ENCODE measurements around the gene LPIN2. TPM values are rescaled to one million over a fixed set of nuclear protein-coding genes. Genes with fewer than 3 reads are reported as not detected.

Gene LPIN2
- total and polyA plus RNA-seq, 2 of the 4 experiments (the other 2 are of a cell fraction): 16.2 to 21.9 TPM

DNA sequence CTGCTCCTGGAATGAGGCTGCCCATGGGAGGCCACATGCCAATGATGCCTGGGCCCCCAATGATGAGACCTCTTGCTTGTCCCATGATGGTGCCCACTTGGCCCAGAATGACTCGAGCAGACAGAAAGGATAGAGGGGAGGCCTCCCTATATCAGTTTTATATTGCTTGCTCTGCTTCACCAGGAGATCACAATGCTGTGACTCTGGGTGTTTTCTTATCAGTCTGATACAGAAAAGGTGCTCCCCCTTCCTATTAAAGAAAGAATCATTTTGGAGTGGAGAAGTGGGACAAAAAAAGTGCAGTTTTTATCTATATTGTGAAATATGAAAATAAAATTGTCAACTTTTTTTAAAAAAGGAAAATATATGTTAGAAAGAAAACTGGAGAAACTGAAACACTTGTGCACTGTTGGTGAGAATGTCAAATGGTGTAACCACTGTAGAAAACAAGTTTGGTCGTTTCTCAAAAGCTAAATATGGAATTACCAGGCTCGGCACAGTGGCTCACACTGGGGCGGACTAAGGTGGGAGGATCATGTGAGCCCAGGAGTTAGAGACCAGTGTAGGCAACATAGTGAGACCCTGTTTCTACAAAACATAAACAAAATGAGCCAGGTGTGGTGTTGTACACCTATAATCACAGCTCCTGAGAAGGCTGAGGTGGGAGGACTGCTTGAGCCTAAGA is 21.8 kb downstream of the LPIN2 start:
- no peak overlapping the region for H3K4ac ChIP-seq (ENCODE audit: low read depth, low read length)
- H4K91ac ChIP-seq (ENCODE audit: insufficient read depth, low read depth, low read length): no peak overlapping the region
- no peak overlapping the region for H4K5ac ChIP-seq (ENCODE audit: low read depth, low read length)
- no peak overlapping the region for H2BK5ac ChIP-seq (ENCODE audit: low read depth, low read length, poor library complexity, severe bottlenecking)
- no peak overlapping the region for H2BK120ac ChIP-seq (ENCODE audit: low read depth, low read length)
- H3K36me3 ChIP-seq (ENCODE audit: control insufficient read depth, insufficient read depth, low read length): no peaks in the 10 kb centered on the region
- no peak overlapping the region for H4K8ac ChIP-seq (ENCODE audit: low read depth in 2 of 2, low read length in 2 of 2)
- TF ChIP-seq, protein P1, sequence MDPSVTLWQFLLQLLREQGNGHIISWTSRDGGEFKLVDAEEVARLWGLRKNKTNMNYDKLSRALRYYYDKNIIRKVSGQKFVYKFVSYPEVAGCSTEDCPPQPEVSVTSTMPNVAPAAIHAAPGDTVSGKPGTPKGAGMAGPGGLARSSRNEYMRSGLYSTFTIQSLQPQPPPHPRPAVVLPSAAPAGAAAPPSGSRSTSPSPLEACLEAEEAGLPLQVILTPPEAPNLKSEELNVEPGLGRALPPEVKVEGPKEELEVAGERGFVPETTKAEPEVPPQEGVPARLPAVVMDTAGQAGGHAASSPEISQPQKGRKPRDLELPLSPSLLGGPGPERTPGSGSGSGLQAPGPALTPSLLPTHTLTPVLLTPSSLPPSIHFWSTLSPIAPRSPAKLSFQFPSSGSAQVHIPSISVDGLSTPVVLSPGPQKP (IDR thresholded peaks at IDR 0.05; ENCODE audit: borderline replicate concordance, low read depth, low read length): no peak
- TF ChIP-seq FOS (IDR thresholded peaks at IDR 0.05; ENCODE audit: low read depth, low read length) (no peak), CHD1 (IDR thresholded peaks at IDR 0.05; ENCODE audit: low read depth, low read length) (no peak), CEBPB (IDR thresholded peaks at IDR 0.05; ENCODE audit: low read depth, low read length) (no peak), RAD21 (IDR thresholded peaks at IDR 0.05; ENCODE audit: low read length) (no peak), RCOR1 (IDR thresholded peaks at IDR 0.05; ENCODE audit: insufficient replicate concordance, low read length) (no peak), MAZ (IDR thresholded peaks at IDR 0.05; ENCODE audit: borderline replicate concordance, low read depth, low read length) (no peak)
- TF ChIP-seq, protein P2, sequence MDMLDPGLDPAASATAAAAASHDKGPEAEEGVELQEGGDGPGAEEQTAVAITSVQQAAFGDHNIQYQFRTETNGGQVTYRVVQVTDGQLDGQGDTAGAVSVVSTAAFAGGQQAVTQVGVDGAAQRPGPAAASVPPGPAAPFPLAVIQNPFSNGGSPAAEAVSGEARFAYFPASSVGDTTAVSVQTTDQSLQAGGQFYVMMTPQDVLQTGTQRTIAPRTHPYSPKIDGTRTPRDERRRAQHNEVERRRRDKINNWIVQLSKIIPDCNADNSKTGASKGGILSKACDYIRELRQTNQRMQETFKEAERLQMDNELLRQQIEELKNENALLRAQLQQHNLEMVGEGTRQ (IDR thresholded peaks at IDR 0.05; ENCODE audit: low read depth, low read length): no peak
- POLR2A ChIA-PET (ENCODE audit: unreplicated experiment): no interaction called here
- dilution Hi-C loops (cut with HindIII; ENCODE audit: low sequenced_read_pairs, unreplicated experiment): no loop called here
- H3K4me1 ChIP-seq (ENCODE audit: control insufficient read depth, insufficient read depth, low read length): peaks cover 13% of the 10 kb centered on the region
- no peak overlapping the region for H3K4me2 ChIP-seq (ENCODE audit: low read depth, low read length)
- 100% methylated on average over 1 of the region's 4 CpGs; no CpG with 5 or more reads in 1 of the 2 experiments for WGBS, 2 experiments (ENCODE audit: extremely low coverage in 2 of 2, insufficient read length in 1 of 2)
- intact Hi-C loops (cut with micrococcal nuclease): no loop called here
- peaks cover 22 to 60% of the 10 kb centered on the region in 2 experiments for H3K79me1 ChIP-seq (ENCODE audit: low read depth in 1 of 2, low read length in 2 of 2)
- H4K20me1 ChIP-seq (ENCODE audit: insufficient read depth, low read length): peaks cover 10% of the 10 kb centered on the region
- ATAC-seq (ENCODE audit: low read depth): no peak
- in situ Hi-C loops (cut with MboI; ENCODE audit: low sequenced_read_pairs): loop anchor here (25.0 kb wide), 1 partner anchor 621 kb away; no protein-coding TSS in a partner anchor
- H3K9ac ChIP-seq (ENCODE audit: low read depth, low read length): no peak overlapping the region
- H3K4me3 ChIP-seq (ENCODE audit: insufficient read depth, low read depth, low read length): no peak overlapping the region
- no peak overlapping the region; the same call in 1 of the 2 replicates for H2AK5ac ChIP-seq (ENCODE audit: low read depth, low read length)
- H3K27ac ChIP-seq (ENCODE audit: insufficient read depth, low read length): no peak overlapping the region
- peaks cover 3% of the 10 kb centered on the region; the same call in 1 of the 2 replicates for H3K9me3 ChIP-seq (ENCODE audit: control insufficient read depth, insufficient read depth, low read length)
- no TSS peak for BruUV-seq (replicated peaks)
- no peak overlapping the region for H3K23ac ChIP-seq (ENCODE audit: low read depth, low read length)
- H3K14ac ChIP-seq (replicated peaks; ENCODE audit: low read depth, low read length): no peak overlapping the region
- no peak for DNase-seq
- H3K18ac ChIP-seq (ENCODE audit: low read depth, low read length): no peak overlapping the region
- no peak overlapping the region for H3K56ac ChIP-seq (ENCODE audit: extremely low read depth, insufficient read depth, low read length)
- H2AFZ ChIP-seq (replicated peaks; ENCODE audit: low read length, poor library complexity): no peak overlapping the region
- H3K9me1 ChIP-seq (ENCODE audit: insufficient read depth, low read length): peaks cover 6% of the 10 kb centered on the region; the same call in 1 of the 2 replicates
- H2BK20ac ChIP-seq (ENCODE audit: low read depth, low read length): no peak overlapping the region
- H2BK15ac ChIP-seq (ENCODE audit: low read depth, low read length): no peak overlapping the region
- H3K27me3 ChIP-seq (ENCODE audit: control insufficient read depth, insufficient read depth, low read length): no peaks in the 10 kb centered on the region
- CTCF ChIA-PET: no interaction called here
- H2AK9ac ChIP-seq (replicated peaks; ENCODE audit: low read depth, low read length, poor library complexity): no peak overlapping the region

Data from IMR-90 (cell line).